HepG2 (cell line): ENCODE measurements around the gene EPX. TPM values are rescaled to one million over a fixed set of nuclear protein-coding genes. Genes with fewer than 3 reads are reported as not detected.

Source experiments
- CREBL2 ChIP-seq: sonication (generic); formaldehyde crosslinking; IDR thresholded peaks from 2 replicates; pipeline ENCODE4 v1.8.1; 2023; ENCODE audit warnings: missing genetic modification reagents, mild to moderate bottlenecking, borderline replicate concordance
- FOXC1 ChIP-seq: sonication (generic); formaldehyde crosslinking; IDR thresholded peaks from 2 replicates; pipeline ENCODE4 v1.8.0; 2022; ENCODE audit warnings: mild to moderate bottlenecking, missing genetic modification reagents, borderline replicate concordance
- KAT8 ChIP-seq: IDR thresholded peaks from 2 replicates; pipeline ENCODE4 v1.6.1; 2016; ENCODE audit warnings: missing genetic modification reagents, missing compliant biosample characterization
- MIXL1 ChIP-seq: IDR thresholded peaks from 2 replicates; pipeline ENCODE4 v1.6.1; 2016
- NPAS2 ChIP-seq: sonication (generic); formaldehyde crosslinking; IDR thresholded peaks from 2 replicates; pipeline ENCODE4 v1.8.0; 2022; ENCODE audit warnings: mild to moderate bottlenecking, missing genetic modification reagents, borderline replicate concordance
- PCBP2 ChIP-seq: fragments of 200-400 bp; formaldehyde crosslinking; optimal IDR thresholded peaks from 2 replicates; pipeline ENCODE3; 2018; ENCODE audit warnings: low read length, low read depth; ENCODE audit not compliant: poor library complexity, severe bottlenecking
- SP1 ChIP-seq, 2 experiments: fragments of 450-650 bp in 1 of 2; sonication (generic) in 1 of 2; formaldehyde crosslinking in 1 of 2; IDR thresholded peaks; 2 replicates each; pipeline versions ENCODE4 v1.4.0 to v1.6.1; 2016 to 2020; ENCODE audit warnings: missing genetic modification reagents in 1 of 2
- ZBTB20 ChIP-seq: sonication (generic); formaldehyde crosslinking; IDR thresholded peaks from 2 replicates; pipeline ENCODE4 v1.8.1; 2023; ENCODE audit warnings: missing genetic modification reagents, low read depth, mild to moderate bottlenecking, borderline replicate concordance
- ZBTB34 ChIP-seq: sonication (generic); formaldehyde crosslinking; IDR thresholded peaks from 2 replicates; pipeline ENCODE4 v1.8.0; 2022; ENCODE audit warnings: mild to moderate bottlenecking, missing genetic modification reagents
- ZFYVE20 ChIP-seq: sonication (generic); formaldehyde crosslinking; IDR thresholded peaks from 2 replicates; pipeline ENCODE4 v1.8.0; 2023; ENCODE audit warnings: low read depth, mild to moderate bottlenecking, moderate library complexity, missing genetic modification reagents, borderline replicate concordance
- ZMYM4 ChIP-seq: sonication (generic); formaldehyde crosslinking; IDR thresholded peaks from 2 replicates; pipeline ENCODE4 v1.8.1; 2023; ENCODE audit warnings: mild to moderate bottlenecking, missing genetic modification reagents
- ZNF263 ChIP-seq: sonication (generic); formaldehyde crosslinking; IDR thresholded peaks from 2 replicates; pipeline ENCODE4 v1.4.0; 2020; ENCODE audit warnings: missing genetic modification reagents
- ZNF337 ChIP-seq: sonication (generic); formaldehyde crosslinking; IDR thresholded peaks from 2 replicates; pipeline ENCODE4 v1.5.1; 2020; ENCODE audit warnings: missing genetic modification reagents, low read depth, mild to moderate bottlenecking, borderline replicate concordance
- ZNF496 ChIP-seq: sonication (generic); formaldehyde crosslinking; IDR thresholded peaks from 2 replicates; pipeline ENCODE4 v1.8.1; 2023; ENCODE audit warnings: mild to moderate bottlenecking, moderate library complexity, missing genetic modification reagents; ENCODE audit not compliant: insufficient replicate concordance
- ZNF550 ChIP-seq: sonication (generic); formaldehyde crosslinking; IDR thresholded peaks from 2 replicates; pipeline ENCODE4 v1.4.0; 2020; ENCODE audit warnings: mild to moderate bottlenecking, missing genetic modification reagents, borderline replicate concordance
- ZNF616 ChIP-seq: sonication (generic); formaldehyde crosslinking; IDR thresholded peaks from 2 replicates; pipeline ENCODE4 v1.5.0; 2020; ENCODE audit warnings: low read depth, mild to moderate bottlenecking, missing genetic modification reagents
- polyA plus RNA-seq, 8 experiments: library from polyadenylated mRNA; depleted of rRNA in 3 of 8; stranded (reverse) in 7 of 8; unstranded in 1 of 8; fragments of >200 nt; fragmentation: Illumina TruSeq in 4 of 8; extraction: Trizol in 4 of 8; gene quantifications; 2 replicates each; pipeline versions ENCODE4 v1.2.1 to v1.2.3, GENCODE V29; 2011 to 2016; ENCODE audit warnings: low read depth in 4 of 8, missing spikeins in 1 of 8, mixed read lengths in 1 of 8; ENCODE audit not compliant: insufficient read depth in 1 of 8
- total RNA-seq, 5 experiments: library from RNA; depleted of rRNA; stranded (reverse); fragments of >200 nt; fragmentation: Illumina TruSeq; extraction: Trizol; gene quantifications; 2 replicates each; pipeline ENCODE4 v1.2.3, GENCODE V29; 2016; ENCODE audit warnings: low read depth in 1 of 5
- TF ChIP-seq, protein P1 (sequence below): sonication (generic); formaldehyde crosslinking; IDR thresholded peaks from 2 replicates; pipeline ENCODE4 v1.4.0; 2020; ENCODE audit warnings: missing genetic modification reagents
- TF ChIP-seq, protein P2 (sequence below): sonication (generic); formaldehyde crosslinking; IDR thresholded peaks from 2 replicates; pipeline ENCODE4 v1.4.0; 2020; ENCODE audit warnings: missing genetic modification reagents

Gene EPX
- total and polyA plus RNA-seq, 2 of the 13 experiments (the other 11 are each of a cell fraction or from before 2014, with no cell fraction given): not detected

DNA sequence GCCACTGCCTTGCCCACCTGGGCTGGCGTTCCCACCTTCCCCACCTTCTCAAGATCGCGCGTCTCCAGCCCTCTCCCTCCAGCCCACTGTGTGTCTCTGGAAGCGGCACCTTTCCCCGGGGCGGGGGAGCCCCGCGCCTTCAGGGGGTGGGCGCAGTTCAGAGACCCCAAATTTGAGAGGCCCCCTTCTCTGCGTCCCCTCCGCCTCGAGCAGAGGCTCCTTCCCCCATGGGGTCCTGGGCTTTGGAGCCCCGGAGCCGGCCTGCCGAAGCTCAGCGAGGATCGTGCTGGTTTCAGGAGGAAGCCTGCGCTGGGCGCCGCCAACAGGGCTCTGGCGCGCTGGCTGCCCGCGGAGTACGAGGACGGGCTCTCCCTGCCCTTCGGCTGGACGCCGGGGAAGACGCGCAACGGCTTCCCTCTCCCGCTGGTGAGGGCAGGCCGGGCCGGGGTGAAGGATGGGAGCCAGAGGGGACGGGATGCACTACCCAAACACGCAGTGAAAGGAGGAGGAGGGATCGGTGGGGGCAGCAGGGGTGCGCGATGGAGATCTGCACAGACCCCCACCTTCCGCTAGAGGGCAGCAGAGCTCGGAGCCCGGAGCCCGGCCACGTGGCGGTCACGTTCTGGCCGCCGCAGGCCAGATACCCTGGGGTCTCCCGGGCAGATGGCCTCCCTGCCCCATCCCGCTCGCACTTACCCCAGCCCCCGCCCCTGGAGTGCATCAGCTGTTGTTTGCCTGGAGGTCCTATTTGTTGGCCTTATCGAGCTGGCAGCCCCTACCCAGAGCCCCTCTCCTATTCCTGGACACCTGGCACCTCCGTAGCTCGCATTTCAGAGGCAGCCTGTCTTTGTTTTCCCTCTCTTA is 57.0 kb downstream of the EPX start (continued):
- no peak for TF ChIP-seq ZNF337 (CRISPR knock-in tag)
- TF ChIP-seq ZNF263 (CRISPR knock-in tag): peak; percentile 72
- no peak for TF ChIP-seq ZFYVE20 (CRISPR knock-in tag)
- TF ChIP-seq, protein P1, sequence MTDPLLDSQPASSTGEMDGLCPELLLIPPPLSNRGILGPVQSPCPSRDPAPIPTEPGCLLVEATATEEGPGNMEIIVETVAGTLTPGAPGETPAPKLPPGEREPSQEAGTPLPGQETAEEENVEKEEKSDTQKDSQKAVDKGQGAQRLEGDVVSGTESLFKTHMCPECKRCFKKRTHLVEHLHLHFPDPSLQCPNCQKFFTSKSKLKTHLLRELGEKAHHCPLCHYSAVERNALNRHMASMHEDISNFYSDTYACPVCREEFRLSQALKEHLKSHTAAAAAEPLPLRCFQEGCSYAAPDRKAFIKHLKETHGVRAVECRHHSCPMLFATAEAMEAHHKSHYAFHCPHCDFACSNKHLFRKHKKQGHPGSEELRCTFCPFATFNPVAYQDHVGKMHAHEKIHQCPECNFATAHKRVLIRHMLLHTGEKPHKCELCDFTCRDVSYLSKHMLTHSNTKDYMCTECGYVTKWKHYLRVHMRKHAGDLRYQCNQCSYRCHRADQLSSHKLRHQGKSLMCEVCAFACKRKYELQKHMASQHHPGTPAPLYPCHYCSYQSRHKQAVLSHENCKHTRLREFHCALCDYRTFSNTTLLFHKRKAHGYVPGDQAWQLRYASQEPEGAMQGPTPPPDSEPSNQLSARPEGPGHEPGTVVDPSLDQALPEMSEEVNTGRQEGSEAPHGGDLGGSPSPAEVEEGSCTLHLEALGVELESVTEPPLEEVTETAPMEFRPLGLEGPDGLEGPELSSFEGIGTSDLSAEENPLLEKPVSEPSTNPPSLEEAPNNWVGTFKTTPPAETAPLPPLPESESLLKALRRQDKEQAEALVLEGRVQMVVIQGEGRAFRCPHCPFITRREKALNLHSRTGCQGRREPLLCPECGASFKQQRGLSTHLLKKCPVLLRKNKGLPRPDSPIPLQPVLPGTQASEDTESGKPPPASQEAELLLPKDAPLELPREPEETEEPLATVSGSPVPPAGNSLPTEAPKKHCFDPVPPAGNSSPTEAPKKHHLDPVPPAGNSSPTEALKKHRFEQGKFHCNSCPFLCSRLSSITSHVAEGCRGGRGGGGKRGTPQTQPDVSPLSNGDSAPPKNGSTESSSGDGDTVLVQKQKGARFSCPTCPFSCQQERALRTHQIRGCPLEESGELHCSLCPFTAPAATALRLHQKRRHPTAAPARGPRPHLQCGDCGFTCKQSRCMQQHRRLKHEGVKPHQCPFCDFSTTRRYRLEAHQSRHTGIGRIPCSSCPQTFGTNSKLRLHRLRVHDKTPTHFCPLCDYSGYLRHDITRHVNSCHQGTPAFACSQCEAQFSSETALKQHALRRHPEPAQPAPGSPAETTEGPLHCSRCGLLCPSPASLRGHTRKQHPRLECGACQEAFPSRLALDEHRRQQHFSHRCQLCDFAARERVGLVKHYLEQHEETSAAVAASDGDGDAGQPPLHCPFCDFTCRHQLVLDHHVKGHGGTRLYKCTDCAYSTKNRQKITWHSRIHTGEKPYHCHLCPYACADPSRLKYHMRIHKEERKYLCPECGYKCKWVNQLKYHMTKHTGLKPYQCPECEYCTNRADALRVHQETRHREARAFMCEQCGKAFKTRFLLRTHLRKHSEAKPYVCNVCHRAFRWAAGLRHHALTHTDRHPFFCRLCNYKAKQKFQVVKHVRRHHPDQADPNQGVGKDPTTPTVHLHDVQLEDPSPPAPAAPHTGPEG (CRISPR knock-in tag): peak; percentile 69; the same call in 1 of the 2 replicates
- peak; percentile 74; the same call in 1 of the 2 replicates for TF ChIP-seq ZNF616 (CRISPR knock-in tag)
- no peak for TF ChIP-seq MIXL1
- TF ChIP-seq, protein P2, sequence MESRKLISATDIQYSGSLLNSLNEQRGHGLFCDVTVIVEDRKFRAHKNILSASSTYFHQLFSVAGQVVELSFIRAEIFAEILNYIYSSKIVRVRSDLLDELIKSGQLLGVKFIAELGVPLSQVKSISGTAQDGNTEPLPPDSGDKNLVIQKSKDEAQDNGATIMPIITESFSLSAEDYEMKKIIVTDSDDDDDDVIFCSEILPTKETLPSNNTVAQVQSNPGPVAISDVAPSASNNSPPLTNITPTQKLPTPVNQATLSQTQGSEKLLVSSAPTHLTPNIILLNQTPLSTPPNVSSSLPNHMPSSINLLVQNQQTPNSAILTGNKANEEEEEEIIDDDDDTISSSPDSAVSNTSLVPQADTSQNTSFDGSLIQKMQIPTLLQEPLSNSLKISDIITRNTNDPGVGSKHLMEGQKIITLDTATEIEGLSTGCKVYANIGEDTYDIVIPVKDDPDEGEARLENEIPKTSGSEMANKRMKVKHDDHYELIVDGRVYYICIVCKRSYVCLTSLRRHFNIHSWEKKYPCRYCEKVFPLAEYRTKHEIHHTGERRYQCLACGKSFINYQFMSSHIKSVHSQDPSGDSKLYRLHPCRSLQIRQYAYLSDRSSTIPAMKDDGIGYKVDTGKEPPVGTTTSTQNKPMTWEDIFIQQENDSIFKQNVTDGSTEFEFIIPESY (CRISPR knock-in tag): peak; percentile 97
- peak; percentile 59; the same call in 1 of the 2 replicates for TF ChIP-seq KAT8 (CRISPR knock-in tag)
- TF ChIP-seq PCBP2: no peak
- peak; percentile 48; the same call in 1 of the 2 replicates for TF ChIP-seq ZMYM4 (CRISPR knock-in tag)
- TF ChIP-seq ZNF550: no peak
- no peak for TF ChIP-seq NPAS2 (CRISPR knock-in tag)
- peak; percentile 67; the same call in 1 of the 2 replicates for TF ChIP-seq FOXC1 (CRISPR knock-in tag)
- no peak for TF ChIP-seq SP1 (IDR thresholded peaks at IDR 0.05)
- no peak for TF ChIP-seq SP1 (CRISPR knock-in tag; IDR thresholded peaks at IDR 0.05)
- peak; percentile 96; the same call in 1 of the 2 replicates for TF ChIP-seq CREBL2 (CRISPR knock-in tag)
- TF ChIP-seq ZBTB20: peak; percentile 74
- TF ChIP-seq ZNF496 (CRISPR knock-in tag): no peak
- 0 out of 2 replicates have a peak, but pooled peaks have one; percentile 83 for TF ChIP-seq ZBTB34
